A549 (cell line): ENCODE data around the gene MUC5B.

Experiments used
- CTCF ChIP-seq: fragments of >200 bp; sonication (Bioruptor Twin); formaldehyde crosslinking; IDR thresholded peaks from 3 replicates; pipeline ENCODE4 v1.5.1; 2016
- E2F6 ChIP-seq: IDR thresholded peaks from 2 replicates; pipeline ENCODE4 v1.6.1; 2012; ENCODE audit warnings: low read depth, borderline replicate concordance
- ESRRA ChIP-seq: fragments of 150-350 bp; IDR thresholded peaks from 2 replicates; pipeline ENCODE4 v1.6.1; 2014; ENCODE audit warnings: mild to moderate bottlenecking, low read length, borderline replicate concordance
- HOXB13 ChIP-seq: fragments of 250-450 bp; sonication (Bioruptor Pico); IDR thresholded peaks from 2 replicates; pipeline ENCODE4 v1.5.0; 2020; ENCODE audit warnings: low read depth, mild to moderate bottlenecking, moderate library complexity
- MYC ChIP-seq: IDR thresholded peaks from 2 replicates; pipeline ENCODE4 v1.6.1; 2012; ENCODE audit warnings: mild to moderate bottlenecking, inconsistent platforms, low read length, improper control_type of control experiment, borderline replicate concordance
- PHF8 ChIP-seq: fragments of 200-600 bp; sonication (generic); IDR thresholded peaks from 2 replicates; pipeline ENCODE4 v1.6.1; 2016; ENCODE audit warnings: low read depth, mild to moderate bottlenecking, antibody characterized with exemption, moderate library complexity, borderline replicate concordance
- POLR2A ChIP-seq: IDR thresholded peaks from 2 replicates; pipeline ENCODE4 v1.6.1; 2012; ENCODE audit warnings: mild to moderate bottlenecking, low read length
- POLR2AphosphoS2 ChIP-seq: conservative IDR thresholded peaks from 2 replicates; pipeline ENCODE4 v1.6.1; 2012; ENCODE audit warnings: low read length, improper control_type of control experiment, inconsistent platforms
- RCOR1 ChIP-seq: fragments of 150-350 bp; IDR thresholded peaks from 2 replicates; pipeline ENCODE4 v1.6.1; 2014; ENCODE audit warnings: antibody characterized with exemption, low read length, low read depth
- REST ChIP-seq: fragments of 200-600 bp; sonication (generic); IDR thresholded peaks from 2 replicates; pipeline ENCODE4 v1.6.1; 2016; ENCODE audit warnings: antibody characterized with exemption, mild to moderate bottlenecking, moderate library complexity
- RFX5 ChIP-seq: fragments of 450-650 bp; IDR thresholded peaks from 2 replicates; pipeline ENCODE4 v1.7.1; 2014; ENCODE audit warnings: antibody characterized with exemption, mild to moderate bottlenecking, moderate library complexity
- RNF2 ChIP-seq: fragments of 200-600 bp; sonication (generic); IDR thresholded peaks from 2 replicates; pipeline ENCODE4 v1.6.1; 2016; ENCODE audit warnings: low read depth, mild to moderate bottlenecking, antibody characterized with exemption, moderate library complexity, borderline replicate concordance
- ZFP36 ChIP-seq: fragments of 450-650 bp; IDR thresholded peaks from 2 replicates; pipeline ENCODE4 v1.6.1; 2014; ENCODE audit warnings: borderline replicate concordance; ENCODE audit not compliant: partially characterized antibody

- no peak for TF ChIP-seq CTCF
- TF ChIP-seq RFX5 = no peak
- TF ChIP-seq HOXB13 = no peak
- TF ChIP-seq POLR2A = no peak
- no peak for TF ChIP-seq RCOR1
- TF ChIP-seq E2F6 = no peak
- no peak for TF ChIP-seq MYC
- no peak for TF ChIP-seq POLR2AphosphoS2
- no peak for TF ChIP-seq ZFP36
- TF ChIP-seq RNF2 = no peak
- no peak for TF ChIP-seq ESRRA
- TF ChIP-seq PHF8 = no peak
- no peak for TF ChIP-seq REST
Observed at GRCh38 chr11:1251236-1251770, 28.4 kb downstream of the MUC5B start.
